HEK293 (cell line): ENCODE data around the gene ZNF319.

Experiments used
- CTCF ChIA-PET: fragments of 350-600 bp; formaldehyde crosslinking; extraction: SDS; loops from one replicate; lab custom pipeline; 2021; ENCODE audit warnings: antibody characterized with exemption; lab: Yijun Ruan, JAX
- POLR2A ChIA-PET: fragments of 300-600 bp; formaldehyde crosslinking; extraction: SDS; loops from one replicate; lab custom pipeline; 2020; ENCODE audit warnings: antibody characterized with exemption, inconsistent platforms; lab: Yijun Ruan, JAX
- H3K27ac ChIP-seq: fragments of 200-500 bp; sonication (Bioruptor generic); 2 replicates; pipeline ENCODE4 v1.5.1; 2014; ENCODE audit warnings: low read depth, low read length, control low read depth, inconsistent platforms; ENCODE audit errors: extremely low read depth
- H3K36me3 ChIP-seq, 2 experiments: fragments of 200-500 bp in 1 of 2; sonication (Bioruptor generic) in 1 of 2; 1 replicate in 1 of 2; 2 replicates in 1 of 2; pipeline ENCODE4 v1.5.1; 2014 to 2017; ENCODE audit warnings: inconsistent platforms in 2 of 2, low read length in 2 of 2; ENCODE audit not compliant: control insufficient read depth in 2 of 2, insufficient read depth in 1 of 2
- H3K4me1 ChIP-seq: fragments of 200-500 bp; sonication (Bioruptor generic); 2 replicates; pipeline ENCODE4 v1.5.1; 2014; ENCODE audit warnings: mild to moderate bottlenecking, low read length, inconsistent platforms; ENCODE audit not compliant: control insufficient read depth, insufficient read depth
- H3K4me3 ChIP-seq: 2 replicates; pipeline ENCODE4 v1.5.1; 2011; ENCODE audit warnings: low read depth, mild to moderate bottlenecking, control low read depth, low read length, moderate library complexity
- H3K9me3 ChIP-seq: fragments of 200-500 bp; sonication (Bioruptor generic); 2 replicates; pipeline ENCODE4 v1.5.1; 2014; ENCODE audit warnings: low read depth, low read length, inconsistent platforms; ENCODE audit not compliant: control insufficient read depth, insufficient read depth
- KLF1 ChIP-seq: fragments of 450-650 bp; formaldehyde crosslinking; IDR thresholded peaks from 2 replicates; pipeline ENCODE4 v1.5.1; 2016; ENCODE audit warnings: missing biosample characterization, missing genetic modification characterization
- RBAK ChIP-seq: fragments of 450-650 bp; formaldehyde crosslinking; IDR thresholded peaks from 2 replicates; pipeline ENCODE4 v1.5.1; 2016; ENCODE audit warnings: missing biosample characterization, missing genetic modification characterization
- ZBTB21 ChIP-seq: fragments of 450-650 bp; formaldehyde crosslinking; IDR thresholded peaks from 2 replicates; pipeline ENCODE4 v1.5.1; 2017; ENCODE audit warnings: missing biosample characterization, missing genetic modification characterization
- ZNF10 ChIP-seq: fragments of 450-650 bp; formaldehyde crosslinking; IDR thresholded peaks from 2 replicates; pipeline ENCODE4 v1.5.1; 2017; ENCODE audit warnings: missing biosample characterization, missing genetic modification characterization
- ZNF175 ChIP-seq: fragments of 450-650 bp; formaldehyde crosslinking; IDR thresholded peaks from 2 replicates; pipeline ENCODE4 v1.5.1; 2016; ENCODE audit warnings: missing biosample characterization, missing genetic modification characterization
- ZNF274 ChIP-seq, 2 experiments: fragments of 200-500 bp in 1 of 2; fragments of 450-650 bp in 1 of 2; sonication (Bioruptor generic) in 1 of 2; formaldehyde crosslinking in 1 of 2; IDR thresholded peaks; 2 replicates each; pipeline versions ENCODE4 v1.5.1 to v1.6.1; 2014 to 2016; ENCODE audit warnings: borderline replicate concordance in 1 of 2, inconsistent platforms in 1 of 2, low read length in 1 of 2, missing biosample characterization in 1 of 2, missing genetic modification characterization in 1 of 2
- ZNF544 ChIP-seq: fragments of 450-650 bp; formaldehyde crosslinking; IDR thresholded peaks from 2 replicates; pipeline ENCODE4 v1.5.0; 2017; ENCODE audit warnings: missing biosample characterization, missing genetic modification characterization
- ZNF785 ChIP-seq: fragments of 450-650 bp; formaldehyde crosslinking; IDR thresholded peaks from 2 replicates; pipeline ENCODE4 v1.5.1; 2016; ENCODE audit warnings: missing biosample characterization, missing genetic modification characterization
- TF ChIP-seq, protein P1 (sequence below): fragments of 450-650 bp; formaldehyde crosslinking; IDR thresholded peaks from 2 replicates; pipeline ENCODE4 v1.5.1; 2016; ENCODE audit warnings: missing biosample characterization, missing genetic modification characterization, borderline replicate concordance
- TF ChIP-seq, protein P2 (sequence below): fragments of 450-650 bp; formaldehyde crosslinking; IDR thresholded peaks from 2 replicates; pipeline ENCODE4 v1.5.1; 2016; ENCODE audit warnings: missing biosample characterization, missing genetic modification characterization, borderline replicate concordance
- TF ChIP-seq, protein P3 (sequence below): fragments of 450-650 bp; formaldehyde crosslinking; IDR thresholded peaks from 2 replicates; pipeline ENCODE4 v1.5.1; 2017; ENCODE audit warnings: missing biosample characterization, missing genetic modification characterization
- TF ChIP-seq, protein P4 (sequence below): fragments of 450-650 bp; formaldehyde crosslinking; IDR thresholded peaks from 2 replicates; pipeline ENCODE4 v1.5.1; 2016; ENCODE audit warnings: missing biosample characterization, missing genetic modification characterization

ZNF319 gene

DNA sequence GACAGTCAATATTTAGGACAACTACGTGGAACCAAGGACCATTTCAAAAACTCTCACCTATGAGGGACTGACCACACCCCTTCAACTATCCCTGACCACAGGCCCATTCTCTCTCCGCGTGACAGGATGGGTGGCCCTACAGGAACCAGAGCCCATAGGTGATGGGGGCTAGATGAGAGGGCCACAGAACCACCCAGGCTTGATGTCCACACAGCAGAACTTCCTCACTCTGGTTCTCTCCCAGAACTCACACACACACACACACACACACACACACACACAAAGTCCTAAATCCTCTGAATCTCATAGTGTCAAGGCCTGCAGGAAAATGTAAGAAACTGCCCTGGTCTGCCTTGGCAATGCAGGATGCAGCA, 1.5 kb downstream of the ZNF319 start:
- POLR2A ChIA-PET, result interaction anchor here (1.5 kb wide), 1 partner anchor 130 kb away, joined by 3 read pairs; the partner anchor contains the start of gene CFAP20
- Histone ChIP-seq H3K36me3 (peaks cover 0 to 52% of the 10 kb centered on the region in 2 experiments; a peak in 1 of 3 replicates), H3K9me3 (no peaks in the 10 kb centered on the region), H3K4me3 (no peak overlapping the region), H3K27ac (no peak overlapping the region), H3K4me1 (no peaks in the 10 kb centered on the region)
- CTCF ChIA-PET, result interaction anchor here (0.5 to 3.6 kb wide), 6 partner anchors 10 to 489 kb away, joined by 3 to 22 read pairs (median 4); no protein-coding TSS in a partner anchor
- no peak for TF ChIP-seq ZNF10 (tag by site-specific recombination)
- TF ChIP-seq, protein P1, sequence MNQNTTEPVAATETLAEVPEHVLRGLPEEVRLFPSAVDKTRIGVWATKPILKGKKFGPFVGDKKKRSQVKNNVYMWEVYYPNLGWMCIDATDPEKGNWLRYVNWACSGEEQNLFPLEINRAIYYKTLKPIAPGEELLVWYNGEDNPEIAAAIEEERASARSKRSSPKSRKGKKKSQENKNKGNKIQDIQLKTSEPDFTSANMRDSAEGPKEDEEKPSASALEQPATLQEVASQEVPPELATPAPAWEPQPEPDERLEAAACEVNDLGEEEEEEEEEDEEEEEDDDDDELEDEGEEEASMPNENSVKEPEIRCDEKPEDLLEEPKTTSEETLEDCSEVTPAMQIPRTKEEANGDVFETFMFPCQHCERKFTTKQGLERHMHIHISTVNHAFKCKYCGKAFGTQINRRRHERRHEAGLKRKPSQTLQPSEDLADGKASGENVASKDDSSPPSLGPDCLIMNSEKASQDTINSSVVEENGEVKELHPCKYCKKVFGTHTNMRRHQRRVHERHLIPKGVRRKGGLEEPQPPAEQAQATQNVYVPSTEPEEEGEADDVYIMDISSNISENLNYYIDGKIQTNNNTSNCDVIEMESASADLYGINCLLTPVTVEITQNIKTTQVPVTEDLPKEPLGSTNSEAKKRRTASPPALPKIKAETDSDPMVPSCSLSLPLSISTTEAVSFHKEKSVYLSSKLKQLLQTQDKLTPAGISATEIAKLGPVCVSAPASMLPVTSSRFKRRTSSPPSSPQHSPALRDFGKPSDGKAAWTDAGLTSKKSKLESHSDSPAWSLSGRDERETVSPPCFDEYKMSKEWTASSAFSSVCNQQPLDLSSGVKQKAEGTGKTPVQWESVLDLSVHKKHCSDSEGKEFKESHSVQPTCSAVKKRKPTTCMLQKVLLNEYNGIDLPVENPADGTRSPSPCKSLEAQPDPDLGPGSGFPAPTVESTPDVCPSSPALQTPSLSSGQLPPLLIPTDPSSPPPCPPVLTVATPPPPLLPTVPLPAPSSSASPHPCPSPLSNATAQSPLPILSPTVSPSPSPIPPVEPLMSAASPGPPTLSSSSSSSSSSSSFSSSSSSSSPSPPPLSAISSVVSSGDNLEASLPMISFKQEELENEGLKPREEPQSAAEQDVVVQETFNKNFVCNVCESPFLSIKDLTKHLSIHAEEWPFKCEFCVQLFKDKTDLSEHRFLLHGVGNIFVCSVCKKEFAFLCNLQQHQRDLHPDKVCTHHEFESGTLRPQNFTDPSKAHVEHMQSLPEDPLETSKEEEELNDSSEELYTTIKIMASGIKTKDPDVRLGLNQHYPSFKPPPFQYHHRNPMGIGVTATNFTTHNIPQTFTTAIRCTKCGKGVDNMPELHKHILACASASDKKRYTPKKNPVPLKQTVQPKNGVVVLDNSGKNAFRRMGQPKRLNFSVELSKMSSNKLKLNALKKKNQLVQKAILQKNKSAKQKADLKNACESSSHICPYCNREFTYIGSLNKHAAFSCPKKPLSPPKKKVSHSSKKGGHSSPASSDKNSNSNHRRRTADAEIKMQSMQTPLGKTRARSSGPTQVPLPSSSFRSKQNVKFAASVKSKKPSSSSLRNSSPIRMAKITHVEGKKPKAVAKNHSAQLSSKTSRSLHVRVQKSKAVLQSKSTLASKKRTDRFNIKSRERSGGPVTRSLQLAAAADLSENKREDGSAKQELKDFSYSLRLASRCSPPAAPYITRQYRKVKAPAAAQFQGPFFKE (tag by site-specific recombination), result peak; percentile 60; the same call in 1 of the 2 replicates
- TF ChIP-seq ZNF785 (tag by site-specific recombination), result peak; percentile 57; the same call in 1 of the 2 replicates
- no peak for TF ChIP-seq ZNF274 (IDR thresholded peaks at IDR 0.05; ENCODE audit: low read length)
- no peak for TF ChIP-seq ZNF274 (tag by site-specific recombination; IDR thresholded peaks at IDR 0.05; ENCODE audit: borderline replicate concordance)
- TF ChIP-seq, protein P2, sequence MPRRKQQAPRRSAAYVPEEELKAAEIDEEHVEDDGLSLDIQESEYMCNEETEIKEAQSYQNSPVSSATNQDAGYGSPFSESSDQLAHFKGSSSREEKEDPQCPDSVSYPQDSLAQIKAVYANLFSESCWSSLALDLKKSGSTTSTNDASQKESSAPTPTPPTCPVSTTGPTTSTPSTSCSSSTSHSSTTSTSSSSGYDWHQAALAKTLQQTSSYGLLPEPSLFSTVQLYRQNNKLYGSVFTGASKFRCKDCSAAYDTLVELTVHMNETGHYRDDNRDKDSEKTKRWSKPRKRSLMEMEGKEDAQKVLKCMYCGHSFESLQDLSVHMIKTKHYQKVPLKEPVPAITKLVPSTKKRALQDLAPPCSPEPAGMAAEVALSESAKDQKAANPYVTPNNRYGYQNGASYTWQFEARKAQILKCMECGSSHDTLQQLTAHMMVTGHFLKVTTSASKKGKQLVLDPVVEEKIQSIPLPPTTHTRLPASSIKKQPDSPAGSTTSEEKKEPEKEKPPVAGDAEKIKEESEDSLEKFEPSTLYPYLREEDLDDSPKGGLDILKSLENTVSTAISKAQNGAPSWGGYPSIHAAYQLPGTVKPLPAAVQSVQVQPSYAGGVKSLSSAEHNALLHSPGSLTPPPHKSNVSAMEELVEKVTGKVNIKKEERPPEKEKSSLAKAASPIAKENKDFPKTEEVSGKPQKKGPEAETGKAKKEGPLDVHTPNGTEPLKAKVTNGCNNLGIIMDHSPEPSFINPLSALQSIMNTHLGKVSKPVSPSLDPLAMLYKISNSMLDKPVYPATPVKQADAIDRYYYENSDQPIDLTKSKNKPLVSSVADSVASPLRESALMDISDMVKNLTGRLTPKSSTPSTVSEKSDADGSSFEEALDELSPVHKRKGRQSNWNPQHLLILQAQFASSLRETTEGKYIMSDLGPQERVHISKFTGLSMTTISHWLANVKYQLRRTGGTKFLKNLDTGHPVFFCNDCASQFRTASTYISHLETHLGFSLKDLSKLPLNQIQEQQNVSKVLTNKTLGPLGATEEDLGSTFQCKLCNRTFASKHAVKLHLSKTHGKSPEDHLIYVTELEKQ (tag by site-specific recombination), result no peak
- TF ChIP-seq ZBTB21 (tag by site-specific recombination), result no peak
- TF ChIP-seq KLF1, result peak; percentile 14; the same call in 1 of the 2 replicates
- TF ChIP-seq RBAK (tag by site-specific recombination), result no peak
- TF ChIP-seq, protein P3, sequence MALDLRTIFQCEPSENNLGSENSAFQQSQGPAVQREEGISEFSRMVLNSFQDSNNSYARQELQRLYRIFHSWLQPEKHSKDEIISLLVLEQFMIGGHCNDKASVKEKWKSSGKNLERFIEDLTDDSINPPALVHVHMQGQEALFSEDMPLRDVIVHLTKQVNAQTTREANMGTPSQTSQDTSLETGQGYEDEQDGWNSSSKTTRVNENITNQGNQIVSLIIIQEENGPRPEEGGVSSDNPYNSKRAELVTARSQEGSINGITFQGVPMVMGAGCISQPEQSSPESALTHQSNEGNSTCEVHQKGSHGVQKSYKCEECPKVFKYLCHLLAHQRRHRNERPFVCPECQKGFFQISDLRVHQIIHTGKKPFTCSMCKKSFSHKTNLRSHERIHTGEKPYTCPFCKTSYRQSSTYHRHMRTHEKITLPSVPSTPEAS (tag by site-specific recombination), result peak; percentile 87
- TF ChIP-seq ZNF544 (tag by site-specific recombination), result no peak

DNA sequence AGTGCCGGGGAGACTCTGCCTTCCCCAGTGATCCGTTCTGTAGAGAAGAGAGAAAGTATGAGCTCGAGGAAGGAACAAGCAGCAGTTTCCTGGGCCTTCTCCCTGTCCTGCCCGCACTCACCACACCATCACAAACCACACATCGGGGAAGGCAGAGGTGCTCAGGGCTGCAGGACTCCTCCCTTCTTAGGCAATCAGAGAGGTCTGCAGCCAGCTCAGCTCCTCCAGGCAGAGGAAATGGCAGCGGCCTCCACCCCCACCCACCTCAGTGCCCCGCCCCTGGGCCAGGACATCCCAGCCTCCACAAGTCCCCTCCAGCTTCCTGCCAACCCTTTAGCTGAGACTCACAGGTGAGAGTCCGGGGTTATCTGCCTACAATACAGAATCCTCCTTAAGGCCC, 2.0 kb downstream of the ZNF319 start:
- ChIA-PET POLR2A (interaction anchor here (1.5 kb wide), 1 partner anchor 131 kb away, joined by 3 read pairs; the partner anchor contains the start of gene CFAP20), CTCF (interaction anchor here (0.5 to 3.6 kb wide), 6 partner anchors 10 to 489 kb away, joined by 3 to 22 read pairs (median 4); no protein-coding TSS in a partner anchor)
- no peaks in the 10 kb centered on the region for H3K4me1 ChIP-seq
- H3K9me3 ChIP-seq, result no peaks in the 10 kb centered on the region
- no peak overlapping the region for H3K4me3 ChIP-seq
- peaks cover 0 to 52% of the 10 kb centered on the region in 2 experiments; a peak in 1 of 3 replicates for H3K36me3 ChIP-seq
- TF ChIP-seq ZNF175, result no peak
- TF ChIP-seq KLF1, result peak; percentile 46
- TF ChIP-seq, protein P4, sequence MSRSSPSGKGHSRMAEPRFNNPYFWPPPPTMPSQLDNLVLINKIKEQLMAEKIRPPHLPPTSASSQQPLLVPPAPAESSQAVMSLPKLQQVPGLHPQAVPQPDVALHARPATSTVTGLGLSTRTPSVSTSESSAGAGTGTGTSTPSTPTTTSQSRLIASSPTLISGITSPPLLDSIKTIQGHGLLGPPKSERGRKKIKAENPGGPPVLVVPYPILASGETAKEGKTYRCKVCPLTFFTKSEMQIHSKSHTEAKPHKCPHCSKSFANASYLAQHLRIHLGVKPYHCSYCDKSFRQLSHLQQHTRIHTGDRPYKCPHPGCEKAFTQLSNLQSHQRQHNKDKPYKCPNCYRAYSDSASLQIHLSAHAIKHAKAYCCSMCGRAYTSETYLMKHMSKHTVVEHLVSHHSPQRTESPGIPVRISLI (tag by site-specific recombination), result no peak
- no peak overlapping the region for H3K27ac ChIP-seq
